ENCODE results near the gene PDZRN3. TPM values are rescaled to one million over a fixed set of nuclear protein-coding genes. Genes with fewer than 3 reads are reported as not detected.

Gene PDZRN3
- total RNA-seq, 6 donors from 2014 or later = 7.0 to 50.3 (median 18.4) TPM

GRCh38 chr3:73480187-73480672, 144.5 kb downstream of the PDZRN3 start:
- no peak overlapping the region for H3K27ac ChIP-seq
- H3K9me3 ChIP-seq = no peaks in the 10 kb centered on the region
- no peak overlapping the region for H3K4me3 ChIP-seq
- peaks cover 0 to 7% (median 4%) of the 10 kb centered on the region in 4 donors for H3K4me1 ChIP-seq
- DNase-seq = peak in 1 of 2 donors; percentile 55
- no peak for TF ChIP-seq CTCF (IDR thresholded peaks at IDR 0.05)
- TF ChIP-seq POLR2A (IDR thresholded peaks at IDR 0.05) = no peak
- no peak for TF ChIP-seq POLR2AphosphoS5 (IDR thresholded peaks at IDR 0.05)
- TF ChIP-seq EP300 (IDR thresholded peaks at IDR 0.05) = no peak
- peak; percentile 45 to 75 for ATAC-seq (ENCODE audit: low FRiP score in 2 of 2)
- 51 to 74% methylated on average over 3 of the region's 3 CpGs for WGBS, 2 donors
- H3K27me3 ChIP-seq = no peaks in the 10 kb centered on the region
- H3K36me3 ChIP-seq = no peaks in the 10 kb centered on the region

- no peaks in the 10 kb centered on the region for H3K27me3 ChIP-seq
- peaks cover 0 to 7% (median 3%) of the 10 kb centered on the region in 4 donors for H3K4me1 ChIP-seq
- H3K27ac ChIP-seq = no peak overlapping the region
- H3K4me3 ChIP-seq = no peak overlapping the region
- no peak for ATAC-seq (ENCODE audit: low FRiP score in 2 of 2)
- H3K9me3 ChIP-seq = no peaks in the 10 kb centered on the region
- no peaks in the 10 kb centered on the region for H3K36me3 ChIP-seq
- TF ChIP-seq POLR2AphosphoS5 (IDR thresholded peaks at IDR 0.05) (no peak), EP300 (IDR thresholded peaks at IDR 0.05) (no peak), POLR2A (IDR thresholded peaks at IDR 0.05) (no peak), CTCF (IDR thresholded peaks at IDR 0.05) (no peak)
- DNase-seq = no peak
- 89% methylated on average over 5 of the region's 5 CpGs for WGBS, 2 donors
Measured at GRCh38 chr3:73479325-73479724, 145.4 kb downstream of the PDZRN3 start.

- H3K9me3 ChIP-seq = no peaks in the 10 kb centered on the region
- DNase-seq (no peak), ATAC-seq (ENCODE audit: low FRiP score in 2 of 2) (no peak)
- no peak for TF ChIP-seq EP300 (IDR thresholded peaks at IDR 0.05)
- TF ChIP-seq POLR2A (IDR thresholded peaks at IDR 0.05) = no peak
- TF ChIP-seq CTCF (IDR thresholded peaks at IDR 0.05) = no peak
- no peak for TF ChIP-seq POLR2AphosphoS5 (IDR thresholded peaks at IDR 0.05)
- 89 to 96% methylated on average over 1 of the region's 1 CpG for WGBS, 2 donors
- no peak overlapping the region for H3K4me3 ChIP-seq
- H3K27me3 ChIP-seq = no peaks in the 10 kb centered on the region
- H3K36me3 ChIP-seq = no peaks in the 10 kb centered on the region
- H3K27ac ChIP-seq = no peak overlapping the region
- H3K4me1 ChIP-seq = peaks cover 0 to 7% (median 3%) of the 10 kb centered on the region in 4 donors
Measured at GRCh38 chr3:73478858-73479257, 145.9 kb downstream of the PDZRN3 start.

GRCh38 chr3:73475717-73476116, 149.0 kb downstream of the PDZRN3 start:
- Histone ChIP-seq H3K27ac (no peak overlapping the region), H3K4me1 (peaks cover 0 to 5% (median 2%) of the 10 kb centered on the region in 4 donors), H3K4me3 (no peak overlapping the region), H3K9me3 (no peaks in the 10 kb centered on the region), H3K36me3 (no peaks in the 10 kb centered on the region), H3K27me3 (no peaks in the 10 kb centered on the region)
- DNase-seq (no peak), ATAC-seq (ENCODE audit: low FRiP score in 2 of 2) (no peak)
- WGBS, 2 donors = 51 to 55% methylated on average over 2 of the region's 2 CpGs
- TF ChIP-seq CTCF (IDR thresholded peaks at IDR 0.05) (no peak), EP300 (IDR thresholded peaks at IDR 0.05) (no peak), POLR2AphosphoS5 (IDR thresholded peaks at IDR 0.05) (no peak), POLR2A (IDR thresholded peaks at IDR 0.05) (no peak)

GRCh38 chr3:73475175-73475574, 149.6 kb downstream of the PDZRN3 start:
- 87 to 92% methylated on average over 4 of the region's 4 CpGs for WGBS, 2 donors
- H3K27ac ChIP-seq = no peak overlapping the region
- no peaks in the 10 kb centered on the region for H3K4me1 ChIP-seq
- ATAC-seq (ENCODE audit: low FRiP score in 2 of 2) = no peak
- no peaks in the 10 kb centered on the region for H3K9me3 ChIP-seq
- TF ChIP-seq EP300 (IDR thresholded peaks at IDR 0.05) (no peak), POLR2AphosphoS5 (IDR thresholded peaks at IDR 0.05) (no peak), POLR2A (IDR thresholded peaks at IDR 0.05) (no peak)
- H3K36me3 ChIP-seq = no peaks in the 10 kb centered on the region
- H3K4me3 ChIP-seq = no peak overlapping the region
- no peak for DNase-seq
- H3K27me3 ChIP-seq = no peaks in the 10 kb centered on the region
